Natural killer cell (primary cell): ENCODE measurements around the gene TLL1. TPM values are rescaled to one million over a fixed set of nuclear protein-coding genes. Genes with fewer than 3 reads are reported as not detected.

ENCODE experiments used
- ATAC-seq, 3 donors: fragments of 150-1000 bp in 2 of 3; fragments of 200-7000 bp in 1 of 3; cut with Tn5 transposase; 1 replicate in 1 of 3; 2 replicates in 2 of 3; pipeline ENCODE4 v1.10.0; 2021; ENCODE audit warnings: mild to moderate bottlenecking in 2 of 3, moderate library complexity in 2 of 3
- DNase-seq, 2 donors: peaks; one replicate each; pipeline versions ENCODE4 v3.0.0 to v3.0.0-alpha.2; 2013 to 2021; ENCODE audit warnings: mixed read lengths in 1 of 2
- H3K27ac ChIP-seq: one replicate; pipeline ENCODE4 v1.5.1; 2013; ENCODE audit warnings: mild to moderate bottlenecking, low read length
- H3K27me3 ChIP-seq: one replicate; pipeline ENCODE4 v1.6.1; 2013; ENCODE audit warnings: low read length; ENCODE audit not compliant: control insufficient read depth, insufficient read depth
- H3K36me3 ChIP-seq: one replicate; pipeline ENCODE4 v1.6.1; 2013; ENCODE audit warnings: low read length; ENCODE audit not compliant: control insufficient read depth, insufficient read depth
- H3K4me1 ChIP-seq: one replicate; pipeline ENCODE4 v1.6.1; 2013; ENCODE audit warnings: low read length; ENCODE audit not compliant: control insufficient read depth, insufficient read depth
- H3K4me3 ChIP-seq: one replicate; pipeline ENCODE4 v1.5.1; 2013; ENCODE audit warnings: low read length
- H3K9me3 ChIP-seq: one replicate; pipeline ENCODE4 v1.6.1; 2013; ENCODE audit warnings: low read length; ENCODE audit not compliant: control insufficient read depth, insufficient read depth
- H3K27ac Mint-ChIP-seq, 2 donors: one replicate each; pipeline ENCODE4 v1.8.0; 2022; ENCODE audit warnings: mild to moderate bottlenecking in 2 of 2, mixed read lengths in 2 of 2, moderate library complexity in 1 of 2
- H3K27me3 Mint-ChIP-seq, 2 donors: one replicate each; pipeline ENCODE4 v1.8.0; 2022; ENCODE audit warnings: low read depth in 2 of 2, mixed read lengths in 2 of 2
- H3K36me3 Mint-ChIP-seq: one replicate; pipeline ENCODE4 v1.8.0; 2022; ENCODE audit warnings: mixed read lengths
- H3K4me1 Mint-ChIP-seq, 2 donors: one replicate each; pipeline ENCODE4 v1.8.0; 2022; ENCODE audit warnings: mixed read lengths in 2 of 2
- H3K4me3 Mint-ChIP-seq: one replicate; pipeline ENCODE4 v1.8.0; 2022; ENCODE audit warnings: mild to moderate bottlenecking, moderate library complexity, mixed read lengths
- H3K9me3 Mint-ChIP-seq, 2 donors: one replicate each; pipeline ENCODE4 v1.8.0; 2022; ENCODE audit warnings: mixed read lengths in 2 of 2
- WGBS: methylation state at CpG from one replicate; pipeline ENCODE4 v1.1.7; 2013; ENCODE audit warnings: missing lambda C conversion rate; ENCODE audit not compliant: insufficient coverage; 5-methylcytosine and 5-hydroxymethylcytosine counted together
- intact Hi-C: fragments of 100-400 bp; cut with micrococcal nuclease; formaldehyde crosslinking; loops from one replicate; pipeline ENCODE4 v1.14.2; 2022
- total RNA-seq, 4 donors: library from RNA; stranded (reverse); fragments of 120-200 nt in 1 of 4; gene quantifications; one replicate each; pipeline versions ENCODE4 v1.2.3 to v1.2.4, GENCODE V29; 2013 to 2022
- TF ChIP-seq, protein P1 (sequence below): fragments of 200-600 bp; IDR thresholded peaks from one replicate; pipeline ENCODE4 v1.8.0; 2022; ENCODE audit warnings: antibody characterized with exemption

Gene TLL1
- total RNA-seq, 3 donors from 2014 or later (not counting 1 experiment from before 2014, with no cell fraction given): not detected

DNA sequence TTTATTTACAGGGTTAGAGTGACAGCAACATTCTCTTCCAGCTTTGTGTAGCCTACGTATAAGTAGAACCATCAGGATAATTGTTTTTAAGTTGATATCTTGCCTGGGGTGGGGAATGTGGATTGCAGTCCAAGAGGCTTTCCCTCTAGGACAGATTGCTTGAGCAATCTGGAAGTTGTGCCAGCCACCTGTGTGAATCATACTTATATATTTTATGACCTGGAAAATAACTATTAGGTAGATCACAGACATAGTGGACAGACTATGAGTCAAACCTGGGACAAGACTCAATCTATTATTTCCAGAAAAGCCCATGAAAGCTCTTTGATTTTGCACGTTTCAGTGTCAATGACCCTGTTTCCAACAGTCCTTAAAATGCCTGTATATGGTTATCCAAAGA lies 98.9 kb downstream of the TLL1 start:
- TF ChIP-seq, protein P1, sequence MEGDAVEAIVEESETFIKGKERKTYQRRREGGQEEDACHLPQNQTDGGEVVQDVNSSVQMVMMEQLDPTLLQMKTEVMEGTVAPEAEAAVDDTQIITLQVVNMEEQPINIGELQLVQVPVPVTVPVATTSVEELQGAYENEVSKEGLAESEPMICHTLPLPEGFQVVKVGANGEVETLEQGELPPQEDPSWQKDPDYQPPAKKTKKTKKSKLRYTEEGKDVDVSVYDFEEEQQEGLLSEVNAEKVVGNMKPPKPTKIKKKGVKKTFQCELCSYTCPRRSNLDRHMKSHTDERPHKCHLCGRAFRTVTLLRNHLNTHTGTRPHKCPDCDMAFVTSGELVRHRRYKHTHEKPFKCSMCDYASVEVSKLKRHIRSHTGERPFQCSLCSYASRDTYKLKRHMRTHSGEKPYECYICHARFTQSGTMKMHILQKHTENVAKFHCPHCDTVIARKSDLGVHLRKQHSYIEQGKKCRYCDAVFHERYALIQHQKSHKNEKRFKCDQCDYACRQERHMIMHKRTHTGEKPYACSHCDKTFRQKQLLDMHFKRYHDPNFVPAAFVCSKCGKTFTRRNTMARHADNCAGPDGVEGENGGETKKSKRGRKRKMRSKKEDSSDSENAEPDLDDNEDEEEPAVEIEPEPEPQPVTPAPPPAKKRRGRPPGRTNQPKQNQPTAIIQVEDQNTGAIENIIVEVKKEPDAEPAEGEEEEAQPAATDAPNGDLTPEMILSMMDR: no peak
- Histone ChIP-seq H3K9me3 (peaks cover 8% of the 10 kb centered on the region), H3K4me1 (no peaks in the 10 kb centered on the region), H3K36me3 (no peaks in the 10 kb centered on the region), H3K27me3 (no peaks in the 10 kb centered on the region), H3K27ac (no peak overlapping the region), H3K4me3 (no peak overlapping the region)
- no peak for DNase-seq
- H3K27ac Mint-ChIP-seq: no peak overlapping the region
- H3K9me3 Mint-ChIP-seq: peaks cover 4 to 8% of the 10 kb centered on the region in 2 donors
- no peak for ATAC-seq
- WGBS: 75% methylated on average over 2 of the region's 2 CpGs
- H3K4me1 Mint-ChIP-seq: no peaks in the 10 kb centered on the region
- no peak overlapping the region for H3K4me3 Mint-ChIP-seq
- H3K27me3 Mint-ChIP-seq: no peaks in the 10 kb centered on the region
- intact Hi-C loops: no loop called here
- H3K36me3 Mint-ChIP-seq: no peaks in the 10 kb centered on the region

DNA sequence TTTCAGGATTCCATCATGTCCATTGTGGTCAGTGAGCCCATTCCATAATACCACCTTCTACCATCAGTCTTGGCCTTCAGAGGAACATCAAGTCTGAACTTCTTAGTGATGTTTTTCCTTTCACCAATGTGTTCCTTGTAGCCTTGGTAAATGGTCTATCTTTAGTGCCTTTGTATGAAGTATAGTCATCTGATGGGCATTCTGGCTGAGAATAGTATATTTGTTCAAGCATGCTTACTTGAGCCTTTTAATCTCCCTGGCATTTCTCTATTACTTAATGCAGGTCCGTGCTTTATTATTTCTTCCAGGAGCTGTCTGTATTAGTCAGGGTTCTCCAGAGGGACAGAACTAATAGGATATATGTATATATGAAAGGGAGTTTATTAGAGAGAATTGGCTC lies 99.7 kb downstream of the TLL1 start:
- DNase-seq (no peak), ATAC-seq (no peak)
- Mint-ChIP-seq H3K4me1 (no peaks in the 10 kb centered on the region), H3K36me3 (no peaks in the 10 kb centered on the region), H3K4me3 (no peak overlapping the region), H3K9me3 (peaks cover 5 to 8% of the 10 kb centered on the region in 2 donors), H3K27me3 (no peaks in the 10 kb centered on the region), H3K27ac (no peak overlapping the region)
- 83% methylated on average over 1 of the region's 1 CpG for WGBS
- no peaks in the 10 kb centered on the region for H3K36me3 ChIP-seq
- H3K27ac ChIP-seq: no peak overlapping the region
- peaks cover 5% of the 10 kb centered on the region for H3K9me3 ChIP-seq
- TF ChIP-seq, protein P1: no peak
- no peak overlapping the region for H3K4me3 ChIP-seq
- H3K27me3 ChIP-seq: no peaks in the 10 kb centered on the region
- intact Hi-C loops: no loop called here
- H3K4me1 ChIP-seq: no peaks in the 10 kb centered on the region

DNA sequence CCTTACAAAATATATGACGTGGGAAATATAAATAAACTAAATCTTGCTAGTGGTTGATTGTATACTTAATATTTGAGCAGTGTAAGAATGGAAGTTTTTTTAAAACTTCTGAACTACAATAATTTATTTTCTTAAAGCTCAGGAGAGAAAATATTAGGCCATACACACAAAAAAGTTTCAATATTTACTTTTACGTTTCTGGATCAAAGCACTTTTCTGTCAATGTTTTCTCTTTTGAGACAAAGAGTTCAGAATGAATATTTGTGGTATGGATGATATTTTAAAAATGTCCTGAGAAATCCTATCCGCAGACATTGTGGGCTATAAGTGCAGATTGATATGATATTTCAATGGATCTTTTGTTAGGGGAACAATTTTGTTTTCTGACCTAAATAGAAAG lies 109.9 kb downstream of the TLL1 start:
- Mint-ChIP-seq H3K27ac (no peak overlapping the region), H3K36me3 (no peaks in the 10 kb centered on the region), H3K9me3 (peaks cover 6 to 7% of the 10 kb centered on the region in 2 donors), H3K4me1 (no peaks in the 10 kb centered on the region), H3K27me3 (no peaks in the 10 kb centered on the region), H3K4me3 (no peak overlapping the region)
- no peaks in the 10 kb centered on the region for H3K27me3 ChIP-seq
- intact Hi-C loops: no loop called here
- 82% methylated on average over 1 of the region's 3 CpGs for WGBS
- TF ChIP-seq, protein P1: no peak
- H3K4me1 ChIP-seq: no peaks in the 10 kb centered on the region
- no peaks in the 10 kb centered on the region for H3K36me3 ChIP-seq
- H3K9me3 ChIP-seq: no peaks in the 10 kb centered on the region
- no peak for DNase-seq
- ATAC-seq: no peak
- no peak overlapping the region for H3K27ac ChIP-seq
- no peak overlapping the region for H3K4me3 ChIP-seq

DNA sequence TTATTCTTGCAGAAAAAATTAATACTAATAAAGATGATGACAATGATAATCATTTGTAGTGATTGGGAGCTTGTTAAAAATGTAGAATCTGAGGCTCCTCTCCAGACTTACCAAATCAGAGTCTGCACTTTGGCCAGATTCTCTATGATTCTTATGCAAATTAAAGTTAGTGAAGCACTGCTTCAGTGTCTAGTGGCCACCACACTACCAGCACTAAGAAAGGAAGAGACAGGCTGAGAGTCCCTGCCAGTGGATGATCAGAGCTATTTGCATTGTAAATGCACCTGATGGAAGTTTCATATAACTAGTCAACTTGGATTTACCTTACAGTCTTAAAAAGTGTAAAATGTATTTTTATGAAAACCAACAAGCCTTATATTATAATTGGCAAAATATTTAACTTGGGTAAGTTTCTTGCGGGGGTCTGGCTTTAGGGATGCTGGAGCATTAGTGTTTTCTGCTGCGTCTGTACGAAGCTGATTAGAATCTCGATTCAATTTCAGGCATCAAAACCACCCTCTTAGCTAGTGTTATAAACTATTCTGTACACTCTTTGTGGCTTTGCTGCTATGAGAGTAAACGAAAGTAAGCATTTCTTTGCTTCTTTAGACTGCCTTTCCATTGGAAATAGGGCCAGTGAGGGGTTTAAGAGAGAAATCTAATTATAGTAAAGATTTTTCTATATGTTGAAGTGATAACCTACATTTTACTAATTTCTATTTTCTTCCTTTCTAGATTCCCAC lies 114.1 kb downstream of the TLL1 start:
- WGBS: 84% methylated on average over 4 of the region's 5 CpGs
- peaks cover 5% of the 10 kb centered on the region in 2 donors for H3K9me3 Mint-ChIP-seq
- Histone ChIP-seq H3K4me1 (no peaks in the 10 kb centered on the region), H3K9me3 (no peaks in the 10 kb centered on the region), H3K27me3 (no peaks in the 10 kb centered on the region), H3K4me3 (no peak overlapping the region), H3K27ac (no peak overlapping the region), H3K36me3 (no peaks in the 10 kb centered on the region)
- H3K4me1 Mint-ChIP-seq: no peaks in the 10 kb centered on the region
- no peaks in the 10 kb centered on the region for H3K36me3 Mint-ChIP-seq
- no peak overlapping the region for H3K27ac Mint-ChIP-seq
- DNase-seq (no peak), ATAC-seq (no peak)
- no peak overlapping the region for H3K4me3 Mint-ChIP-seq
- intact Hi-C loops: no loop called here
- no peaks in the 10 kb centered on the region for H3K27me3 Mint-ChIP-seq
- TF ChIP-seq, protein P1: no peak
